GM19372 (cell line): ENCODE results near the gene RGS12.

ENCODE experiments used
- ATAC-seq: cut with Tn5 transposase; IDR thresholded peaks from one replicate; pipeline ENCODE4 v1.9.1; 2021; ENCODE audit warnings: mild to moderate bottlenecking, low read depth, moderate library complexity; ENCODE audit not compliant: unreplicated experiment

RGS12 gene, protein sequence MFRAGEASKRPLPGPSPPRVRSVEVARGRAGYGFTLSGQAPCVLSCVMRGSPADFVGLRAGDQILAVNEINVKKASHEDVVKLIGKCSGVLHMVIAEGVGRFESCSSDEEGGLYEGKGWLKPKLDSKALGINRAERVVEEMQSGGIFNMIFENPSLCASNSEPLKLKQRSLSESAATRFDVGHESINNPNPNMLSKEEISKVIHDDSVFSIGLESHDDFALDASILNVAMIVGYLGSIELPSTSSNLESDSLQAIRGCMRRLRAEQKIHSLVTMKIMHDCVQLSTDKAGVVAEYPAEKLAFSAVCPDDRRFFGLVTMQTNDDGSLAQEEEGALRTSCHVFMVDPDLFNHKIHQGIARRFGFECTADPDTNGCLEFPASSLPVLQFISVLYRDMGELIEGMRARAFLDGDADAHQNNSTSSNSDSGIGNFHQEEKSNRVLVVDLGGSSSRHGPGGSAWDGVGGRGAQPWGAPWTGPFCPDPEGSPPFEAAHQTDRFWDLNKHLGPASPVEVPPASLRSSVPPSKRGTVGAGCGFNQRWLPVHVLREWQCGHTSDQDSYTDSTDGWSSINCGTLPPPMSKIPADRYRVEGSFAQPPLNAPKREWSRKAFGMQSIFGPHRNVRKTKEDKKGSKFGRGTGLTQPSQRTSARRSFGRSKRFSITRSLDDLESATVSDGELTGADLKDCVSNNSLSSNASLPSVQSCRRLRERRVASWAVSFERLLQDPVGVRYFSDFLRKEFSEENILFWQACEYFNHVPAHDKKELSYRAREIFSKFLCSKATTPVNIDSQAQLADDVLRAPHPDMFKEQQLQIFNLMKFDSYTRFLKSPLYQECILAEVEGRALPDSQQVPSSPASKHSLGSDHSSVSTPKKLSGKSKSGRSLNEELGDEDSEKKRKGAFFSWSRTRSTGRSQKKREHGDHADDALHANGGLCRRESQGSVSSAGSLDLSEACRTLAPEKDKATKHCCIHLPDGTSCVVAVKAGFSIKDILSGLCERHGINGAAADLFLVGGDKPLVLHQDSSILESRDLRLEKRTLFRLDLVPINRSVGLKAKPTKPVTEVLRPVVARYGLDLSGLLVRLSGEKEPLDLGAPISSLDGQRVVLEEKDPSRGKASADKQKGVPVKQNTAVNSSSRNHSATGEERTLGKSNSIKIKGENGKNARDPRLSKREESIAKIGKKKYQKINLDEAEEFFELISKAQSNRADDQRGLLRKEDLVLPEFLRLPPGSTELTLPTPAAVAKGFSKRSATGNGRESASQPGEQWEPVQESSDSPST (N-terminal part only)

GRCh38 chr4:3292571-3293400 lies at the start of gene RGS12:
Gene RGS12 (plus strand): TSS chr4:3293021. CDS start chr4:3316171, 23,150 bp downstream.
- peak; percentile 76 for ATAC-seq

DNA sequence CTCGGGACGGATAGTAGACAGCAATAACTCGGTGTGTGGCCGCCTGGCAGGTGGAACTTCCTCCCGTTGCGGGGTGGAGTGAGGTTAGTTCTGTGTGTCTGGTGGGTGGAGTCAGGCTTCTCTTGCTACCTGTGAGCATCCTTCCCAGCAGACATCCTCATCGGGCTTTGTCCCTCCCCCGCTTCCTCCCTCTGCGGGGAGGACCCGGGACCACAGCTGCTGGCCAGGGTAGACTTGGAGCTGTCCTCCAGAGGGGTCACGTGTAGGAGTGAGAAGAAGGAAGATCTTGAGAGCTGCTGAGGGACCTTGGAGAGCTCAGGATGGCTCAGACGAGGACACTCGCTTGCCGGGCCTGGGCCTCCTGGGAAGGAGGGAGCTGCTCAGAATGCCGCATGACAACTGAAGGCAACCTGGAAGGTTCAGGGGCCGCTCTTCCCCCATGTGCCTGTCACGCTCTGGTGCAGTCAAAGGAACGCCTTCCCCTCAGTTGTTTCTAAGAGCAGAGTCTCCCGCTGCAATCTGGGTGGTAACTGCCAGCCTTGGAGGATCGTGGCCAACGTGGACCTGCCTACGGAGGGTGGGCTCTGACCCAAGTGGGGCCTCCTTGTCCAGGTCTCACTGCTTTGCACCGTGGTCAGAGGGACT lies 49.6 kb upstream of the RGS12 start:
- no peak for ATAC-seq

DNA sequence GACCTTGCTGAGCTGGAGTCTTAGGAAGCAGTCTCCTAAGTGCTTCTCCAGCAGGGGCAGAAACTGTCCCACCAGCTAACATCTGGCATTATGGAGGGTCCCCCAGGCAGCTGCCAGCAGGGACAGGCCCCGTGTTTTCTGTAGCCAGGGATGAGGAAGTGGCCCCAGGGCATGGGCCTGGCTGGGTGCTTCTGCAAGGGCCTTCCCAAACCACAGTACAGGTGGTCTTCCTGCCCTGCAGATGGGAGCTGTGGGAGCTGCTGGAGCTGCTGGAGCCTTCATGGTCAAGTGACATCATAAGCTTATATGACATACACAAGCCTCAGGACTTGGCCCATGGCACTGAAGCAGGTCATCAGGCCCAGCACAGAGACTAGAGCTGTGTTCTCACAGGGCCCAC lies 48.8 kb upstream of the RGS12 start:
- ATAC-seq, result no peak

DNA sequence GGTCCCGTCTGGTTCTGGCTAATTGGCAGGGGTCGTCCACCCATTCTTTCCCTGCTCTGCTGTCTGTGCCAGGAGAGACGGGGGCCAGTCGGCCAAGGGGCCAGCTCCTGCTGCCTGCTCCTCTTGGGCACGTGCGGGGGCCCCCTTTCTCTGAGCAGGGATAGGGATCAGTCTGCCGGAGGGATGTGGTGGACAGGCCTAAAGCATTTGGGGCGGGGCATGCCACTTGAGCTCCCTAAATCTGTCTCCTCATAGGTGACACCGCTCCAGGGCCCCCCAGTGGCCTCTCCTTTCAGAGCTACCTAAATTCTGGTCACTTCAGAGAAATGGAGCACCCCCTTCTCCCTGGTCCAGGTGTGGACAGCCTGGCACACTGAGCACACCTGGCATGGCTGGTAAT lies 48.1 kb upstream of the RGS12 start:
- no peak for ATAC-seq

- ATAC-seq, result no peak
These were observed 47.1 kb upstream of the RGS12 start for GRCh38 chr4:3245676-3246075.

DNA sequence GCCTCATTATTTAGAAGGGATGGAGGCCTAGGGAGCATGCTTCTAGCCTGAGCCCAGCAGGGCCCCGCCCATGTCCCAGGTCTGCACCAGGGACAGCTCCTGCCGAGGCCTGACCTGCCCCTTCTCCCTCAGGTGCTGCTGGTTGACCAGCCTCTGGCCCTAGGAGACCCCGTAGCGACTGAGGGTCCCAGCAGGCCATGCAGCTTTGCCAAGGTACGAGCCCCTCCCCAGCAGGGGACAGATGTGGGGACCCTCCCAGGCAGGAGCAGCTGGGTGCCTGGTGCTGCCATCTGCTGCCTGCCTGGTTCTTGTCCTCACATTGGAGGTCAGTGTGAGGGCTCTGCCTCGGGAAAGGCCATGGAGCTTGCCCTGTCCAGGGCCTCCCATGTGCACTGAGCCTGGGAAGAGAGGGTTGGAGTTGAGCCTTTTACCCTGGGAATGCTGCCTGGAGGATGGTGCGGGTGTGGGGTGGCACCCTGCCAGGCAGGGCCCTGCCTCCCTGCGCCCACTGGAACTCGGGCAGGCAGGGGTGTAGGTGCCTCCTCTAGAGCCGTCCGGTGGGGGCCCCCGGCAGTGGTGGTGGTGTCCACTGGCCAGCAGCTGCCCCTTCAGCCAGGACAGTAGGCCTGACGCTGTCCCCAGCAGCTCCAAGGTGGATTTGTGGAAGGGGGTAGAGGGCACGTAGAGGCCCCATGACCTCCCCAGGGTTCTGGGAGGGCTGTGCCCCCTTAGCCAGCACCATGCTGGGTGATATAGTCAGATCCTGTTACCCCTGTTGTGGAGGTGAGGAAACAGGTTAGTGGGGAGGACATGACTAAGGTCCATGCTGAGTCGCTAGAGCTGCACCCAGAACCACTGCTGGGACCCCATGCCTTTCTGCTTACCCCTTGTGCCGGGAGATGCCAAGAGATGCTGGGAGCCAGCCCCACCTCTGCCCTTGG lies 46.1 kb upstream of the RGS12 start:
- ATAC-seq, result no peak

DNA sequence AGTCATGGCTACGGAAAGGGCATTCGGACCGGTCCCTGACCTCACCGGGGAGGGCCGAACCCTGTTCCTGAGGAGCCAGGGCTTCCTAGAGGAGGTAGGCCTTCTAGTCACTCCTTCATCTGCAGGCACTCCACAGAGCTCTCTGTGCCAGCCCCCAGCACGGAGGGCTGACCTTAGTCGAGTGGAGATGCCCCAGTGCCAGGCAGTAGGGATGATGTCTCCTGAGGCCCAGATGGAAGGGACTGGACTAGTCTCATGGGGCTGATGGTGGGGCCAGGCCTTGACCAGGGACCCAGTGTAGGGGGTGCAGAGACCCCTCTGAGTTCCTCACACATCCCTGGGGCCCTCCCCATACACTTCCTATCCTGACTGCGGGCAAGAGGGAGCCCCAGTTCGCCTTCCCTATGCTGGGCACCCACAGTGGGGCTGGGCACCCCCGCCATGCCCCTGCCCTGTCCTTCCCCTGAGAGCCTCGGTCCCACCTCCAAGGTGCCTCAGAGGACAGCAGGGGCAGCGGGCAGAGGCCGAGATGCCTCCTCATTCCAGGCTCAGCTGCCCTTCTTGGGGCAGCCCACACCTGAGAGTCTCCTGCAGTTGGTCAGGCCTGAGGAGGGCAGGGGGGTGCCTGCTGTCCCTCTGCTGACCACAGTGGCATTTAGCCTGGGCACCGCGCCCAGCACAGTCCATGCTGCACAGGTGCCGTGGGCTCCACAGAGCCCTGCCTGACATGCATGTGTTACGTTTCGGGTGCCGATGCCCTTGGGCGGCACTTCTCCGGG lies 45.2 kb upstream of the RGS12 start:
- ATAC-seq, result no peak

DNA sequence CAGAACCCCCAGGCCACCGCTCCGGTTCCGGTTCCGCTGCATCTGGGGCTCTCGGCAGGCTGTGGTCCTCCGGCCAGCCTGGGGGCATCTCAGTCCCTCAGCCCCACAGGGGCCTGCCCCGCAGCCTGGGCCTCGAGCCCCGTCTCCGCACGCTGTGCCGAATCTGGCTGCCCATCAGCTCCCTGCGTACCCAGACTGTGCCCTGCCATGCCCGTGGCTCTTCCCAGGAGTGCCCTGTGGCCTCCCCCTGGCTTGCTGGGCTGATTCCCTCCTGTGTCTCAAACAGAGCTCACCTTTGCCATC lies 44.7 kb upstream of the RGS12 start:
- ATAC-seq, result no peak

- no peak for ATAC-seq
These were observed 43.8 kb upstream of the RGS12 start, which contains the start of gene MSANTD1 for GRCh38 chr4:3248811-3249661. Gene MSANTD1 (plus strand): TSS chr4:3249159. CDS start chr4:3249223, 64 bp downstream.

GRCh38 chr4:3249711-3250437 lies 42.9 kb upstream of the RGS12 start:
- no peak for ATAC-seq

GRCh38 chr4:3250438-3250955 lies 42.3 kb upstream of the RGS12 start:
- ATAC-seq, result no peak

DNA sequence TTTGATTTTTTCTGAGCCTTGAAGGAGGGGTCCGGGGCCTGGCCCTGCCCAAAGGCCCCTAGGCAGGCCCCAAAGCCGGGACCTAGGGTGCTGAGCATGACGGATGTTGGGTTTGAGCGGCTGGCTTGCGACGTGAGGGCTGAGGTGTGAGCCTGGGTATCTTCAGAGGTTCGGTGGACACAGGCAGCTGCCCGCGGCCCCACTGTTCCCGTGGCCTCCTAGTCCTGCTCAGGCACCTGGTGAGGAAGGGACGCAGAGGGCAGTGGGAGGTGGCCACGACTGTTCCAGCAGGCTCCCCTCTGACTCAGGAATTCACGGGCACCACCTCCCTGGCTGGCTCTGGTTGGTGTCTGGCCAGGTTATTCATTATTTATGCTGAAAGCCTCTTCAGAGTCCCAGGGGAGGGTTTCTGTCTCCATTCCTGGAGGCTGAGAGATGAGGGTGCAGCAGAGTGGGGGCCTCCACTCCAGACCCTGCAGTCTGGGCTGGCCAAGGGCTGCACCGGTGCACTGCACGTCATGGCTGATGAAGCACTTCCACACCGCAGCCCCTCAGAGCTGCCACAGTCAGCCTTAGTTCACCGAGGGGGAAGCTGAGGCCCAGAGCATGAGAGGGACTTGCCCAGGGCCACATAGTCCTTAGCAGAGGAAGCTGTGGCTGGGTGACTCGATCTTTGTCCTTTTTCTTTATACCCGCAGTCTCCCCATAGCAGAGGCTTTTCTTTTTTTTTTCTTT lies 41.7 kb upstream of the RGS12 start:
- ATAC-seq, result no peak

- ATAC-seq, result no peak
These were observed 40.9 kb upstream of the RGS12 start for GRCh38 chr4:3251691-3252479.

GRCh38 chr4:3252480-3252828 lies 40.4 kb upstream of the RGS12 start:
- ATAC-seq, result no peak
